PC-9 (cell line): Measurements from ENCODE around the gene PTCRA.

ENCODE experiments used
- EZH2 ChIP-seq: fragments of 200-600 bp; sonication (generic); IDR thresholded peaks from 2 replicates; pipeline ENCODE4 v1.8.0; 2017; ENCODE audit warnings: antibody characterized with exemption, low read depth
- TF ChIP-seq, protein P1 (sequence below): fragments of 200-600 bp; sonication (generic); conservative IDR thresholded peaks from 2 replicates; pipeline ENCODE4 v1.6.1; 2017; ENCODE audit warnings: mixed run types, antibody characterized with exemption, mild to moderate bottlenecking, moderate library complexity

DNA sequence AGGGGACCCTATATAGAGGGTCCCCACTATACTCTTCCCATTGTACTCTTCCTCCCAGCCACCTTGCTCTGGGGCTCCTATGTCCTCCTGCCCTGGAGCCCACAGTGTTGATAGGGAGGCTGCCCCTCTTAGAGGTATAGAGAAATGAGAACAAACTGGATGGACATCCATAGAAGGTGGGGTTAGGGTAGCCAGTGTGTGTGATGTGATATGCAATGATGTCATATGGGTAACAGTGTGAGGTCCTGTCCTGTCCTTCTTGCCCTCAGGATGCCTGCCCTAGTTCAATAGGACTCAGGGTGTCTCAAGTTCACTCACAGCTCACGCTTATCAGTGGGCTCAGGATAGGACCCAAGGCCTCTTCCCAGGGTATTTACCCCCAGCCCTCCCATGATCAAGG is 435 bp downstream of the PTCRA start:
- TF ChIP-seq, protein P1, sequence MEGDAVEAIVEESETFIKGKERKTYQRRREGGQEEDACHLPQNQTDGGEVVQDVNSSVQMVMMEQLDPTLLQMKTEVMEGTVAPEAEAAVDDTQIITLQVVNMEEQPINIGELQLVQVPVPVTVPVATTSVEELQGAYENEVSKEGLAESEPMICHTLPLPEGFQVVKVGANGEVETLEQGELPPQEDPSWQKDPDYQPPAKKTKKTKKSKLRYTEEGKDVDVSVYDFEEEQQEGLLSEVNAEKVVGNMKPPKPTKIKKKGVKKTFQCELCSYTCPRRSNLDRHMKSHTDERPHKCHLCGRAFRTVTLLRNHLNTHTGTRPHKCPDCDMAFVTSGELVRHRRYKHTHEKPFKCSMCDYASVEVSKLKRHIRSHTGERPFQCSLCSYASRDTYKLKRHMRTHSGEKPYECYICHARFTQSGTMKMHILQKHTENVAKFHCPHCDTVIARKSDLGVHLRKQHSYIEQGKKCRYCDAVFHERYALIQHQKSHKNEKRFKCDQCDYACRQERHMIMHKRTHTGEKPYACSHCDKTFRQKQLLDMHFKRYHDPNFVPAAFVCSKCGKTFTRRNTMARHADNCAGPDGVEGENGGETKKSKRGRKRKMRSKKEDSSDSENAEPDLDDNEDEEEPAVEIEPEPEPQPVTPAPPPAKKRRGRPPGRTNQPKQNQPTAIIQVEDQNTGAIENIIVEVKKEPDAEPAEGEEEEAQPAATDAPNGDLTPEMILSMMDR: no peak
- no peak for TF ChIP-seq EZH2
